NCI-H146 treated with DMSO at 0.1 percent for 48 hours (cell line): ENCODE data around the gene KRTAP5-8.
"Not testable (repeated sequence)": the region's sequence is repeated elsewhere in the genome, so short reads cannot be mapped to it uniquely, and the experiment has no call there.

Source experiments
- DNase-seq: peaks from one replicate; lab custom pipeline; 2025; ENCODE audit not compliant: unreplicated experiment; lab: John Stamatoyannopoulos, UW

Gene KRTAP5-8

GRCh38 chr11:71542879-71543777, 5.3 kb downstream of the KRTAP5-8 start:
- DNase-seq: no peak

- no peak for DNase-seq
Measured at GRCh38 chr11:71543866-71544265, 6.0 kb downstream of the KRTAP5-8 start.

- DNase-seq: no peak
Measured at GRCh38 chr11:71544525-71545214, 6.8 kb downstream of the KRTAP5-8 start.

- no peak for DNase-seq
Measured at GRCh38 chr11:71545405-71545966, 7.7 kb downstream of the KRTAP5-8 start.

- no peak for DNase-seq
Measured at GRCh38 chr11:71548120-71548519, 10.3 kb downstream of the KRTAP5-8 start, which contains the start of gene KRTAP5-9. Gene KRTAP5-9 (plus strand): TSS chr11:71548420. CDS start chr11:71548658, 238 bp downstream.

GRCh38 chr11:71548716-71549151, 10.9 kb downstream of the KRTAP5-8 start:
- DNase-seq: no peak

GRCh38 chr11:71551711-71552110, 13.9 kb downstream of the KRTAP5-8 start:
- DNase-seq: no peak

GRCh38 chr11:71554996-71555395, 17.2 kb downstream of the KRTAP5-8 start:
- DNase-seq: no peak

- no peak for DNase-seq
Measured at GRCh38 chr11:71555508-71555907, 17.7 kb downstream of the KRTAP5-8 start.

- DNase-seq: no peak
Measured at GRCh38 chr11:71556018-71556417, 18.2 kb downstream of the KRTAP5-8 start.

GRCh38 chr11:71557257-71557656, 19.4 kb downstream of the KRTAP5-8 start:
- DNase-seq: no peak

- DNase-seq: no peak
Measured at GRCh38 chr11:71558996-71559395, 21.2 kb downstream of the KRTAP5-8 start.

- no peak for DNase-seq
Measured at GRCh38 chr11:71562120-71562519, 24.3 kb downstream of the KRTAP5-8 start.

- DNase-seq: no peak
Measured at GRCh38 chr11:71563406-71563805, 25.6 kb downstream of the KRTAP5-8 start.

- no peak for DNase-seq
Measured at GRCh38 chr11:71564430-71564829, 26.6 kb downstream of the KRTAP5-8 start.

GRCh38 chr11:71565263-71565662, 27.4 kb downstream of the KRTAP5-8 start, which contains the start of gene KRTAP5-10:
Gene KRTAP5-10 (plus strand): TSS chr11:71565563. CDS start chr11:71565588, 25 bp downstream.
- no peak for DNase-seq

GRCh38 chr11:71566081-71566620, 28.3 kb downstream of the KRTAP5-8 start:
- DNase-seq: no peak

GRCh38 chr11:71566626-71567599, 29.1 kb downstream of the KRTAP5-8 start:
- DNase-seq: not testable (repeated sequence)

- not testable (repeated sequence) for DNase-seq
Measured at GRCh38 chr11:71567633-71568032, 29.8 kb downstream of the KRTAP5-8 start.

- DNase-seq: no peak
Measured at GRCh38 chr11:71568704-71569349, 31.0 kb downstream of the KRTAP5-8 start.
